ENCODE data around the gene PODN. TPM values are rescaled to one million over a fixed set of nuclear protein-coding genes. Genes with fewer than 3 reads are reported as not detected.

Gene PODN
- total RNA-seq, 1 experiment from 2014 or later = 0.10 TPM

- no peak for DNase-seq (ENCODE audit: low spot score)
These were observed 27.6 kb downstream of the PODN start for GRCh38 chr1:53089478-53090226.

GRCh38 chr1:53090227-53091147 is 28.5 kb downstream of the PODN start:
- DNase-seq (ENCODE audit: low spot score) = no peak

GRCh38 chr1:53091841-53092645 is 30.0 kb downstream of the PODN start:
- peak; percentile 71 for DNase-seq (ENCODE audit: low spot score)

GRCh38 chr1:53092659-53093450 is 30.8 kb downstream of the PODN start:
- DNase-seq (ENCODE audit: low spot score) = no peak

- no peak for DNase-seq (ENCODE audit: low spot score)
These were observed 31.4 kb downstream of the PODN start for GRCh38 chr1:53093451-53093754.

GRCh38 chr1:53093778-53094532 is 31.9 kb downstream of the PODN start:
- no peak for DNase-seq (ENCODE audit: low spot score)

GRCh38 chr1:53094533-53094919 is 32.5 kb downstream of the PODN start:
- no peak for DNase-seq (ENCODE audit: low spot score)

- DNase-seq (ENCODE audit: low spot score) = no peak
These were observed 42.4 kb downstream of the PODN start for GRCh38 chr1:53104289-53104913.

- DNase-seq (ENCODE audit: low spot score) = no peak
These were observed 45.1 kb downstream of the PODN start for GRCh38 chr1:53107090-53107489.

- peak; percentile 89 for DNase-seq (ENCODE audit: low spot score)
These were observed 45.7 kb downstream of the PODN start for GRCh38 chr1:53107570-53108322.

- DNase-seq (ENCODE audit: low spot score) = peak; percentile 56
These were observed 46.9 kb downstream of the PODN start for GRCh38 chr1:53108646-53109580.

GRCh38 chr1:53110370-53111072 is 48.5 kb downstream of the PODN start:
- no peak for DNase-seq (ENCODE audit: low spot score)

GRCh38 chr1:53111073-53111556 is 49.1 kb downstream of the PODN start:
- DNase-seq (ENCODE audit: low spot score) = no peak

GRCh38 chr1:53111693-53112092 is 49.7 kb downstream of the PODN start:
- DNase-seq (ENCODE audit: low spot score) = no peak

- DNase-seq (ENCODE audit: low spot score) = no peak
These were observed 50.3 kb downstream of the PODN start for GRCh38 chr1:53112271-53112774.

GRCh38 chr1:53112861-53113260 is 50.8 kb downstream of the PODN start:
- DNase-seq (ENCODE audit: low spot score) = no peak

GRCh38 chr1:53114090-53114489 is 52.1 kb downstream of the PODN start:
- DNase-seq (ENCODE audit: low spot score) = no peak
